Activated CD8-positive, alpha-beta T cell treated with anti-CD3 and anti-CD28 coated beads for 36 hours (primary cell): ENCODE measurements around the gene RFX3. TPM values are rescaled to one million over a fixed set of nuclear protein-coding genes. Genes with fewer than 3 reads are reported as not detected.

Experiments used
- ATAC-seq: fragments of 200-7000 bp; cut with Tn5 transposase; one replicate; pipeline ENCODE4 v1.10.0; 2021; ENCODE audit warnings: mild to moderate bottlenecking, moderate library complexity
- CTCF ChIA-PET: fragments of 350-600 bp; sonication (Branson Sonifier 250); formaldehyde crosslinking; loops from one replicate; lab custom pipeline; 2021; ENCODE audit warnings: antibody characterized with exemption; lab: Charles Lee
- POLR2A ChIA-PET: fragments of 350-600 bp; sonication (Branson Sonifier 250); formaldehyde crosslinking; loops from one replicate; lab custom pipeline; 2021; ENCODE audit warnings: antibody characterized with exemption; lab: Charles Lee
- DNase-seq: peaks from one replicate; pipeline ENCODE4 v3.0.0-alpha.2; 2020
- H3K27ac Mint-ChIP-seq: one replicate; pipeline ENCODE4 v1.8.0; 2021; ENCODE audit warnings: mild to moderate bottlenecking, mixed read lengths
- H3K27me3 Mint-ChIP-seq: one replicate; pipeline ENCODE4 v1.8.0; 2021; ENCODE audit warnings: mixed read lengths
- H3K36me3 Mint-ChIP-seq: one replicate; pipeline ENCODE4 v1.8.0; 2021; ENCODE audit warnings: low read depth, mixed read lengths
- H3K4me1 Mint-ChIP-seq: one replicate; pipeline ENCODE4 v1.8.0; 2021; ENCODE audit warnings: low read depth, mixed read lengths
- H3K4me3 Mint-ChIP-seq: one replicate; pipeline ENCODE4 v1.8.0; 2021; ENCODE audit warnings: mild to moderate bottlenecking, moderate library complexity, mixed read lengths
- H3K9me3 Mint-ChIP-seq: one replicate; pipeline ENCODE4 v1.8.0; 2021; ENCODE audit warnings: mixed read lengths
- intact Hi-C: fragments of 100-400 bp; cut with micrococcal nuclease; formaldehyde crosslinking; loops from one replicate; pipeline ENCODE4 v1.10.0; 2022
- total RNA-seq, 2 experiments: library from RNA; stranded (reverse); gene quantifications; one replicate each; pipeline ENCODE4 v1.2.3, GENCODE V29; 2021
- TF ChIP-seq, protein P1 (sequence below): fragments of 200-600 bp; IDR thresholded peaks from one replicate; pipeline ENCODE4 v1.8.0; 2022; ENCODE audit warnings: antibody characterized with exemption, mild to moderate bottlenecking

Gene RFX3
- 10 to 100 TPM; 10.3 to 12.3 TPM for total RNA-seq

DNA sequence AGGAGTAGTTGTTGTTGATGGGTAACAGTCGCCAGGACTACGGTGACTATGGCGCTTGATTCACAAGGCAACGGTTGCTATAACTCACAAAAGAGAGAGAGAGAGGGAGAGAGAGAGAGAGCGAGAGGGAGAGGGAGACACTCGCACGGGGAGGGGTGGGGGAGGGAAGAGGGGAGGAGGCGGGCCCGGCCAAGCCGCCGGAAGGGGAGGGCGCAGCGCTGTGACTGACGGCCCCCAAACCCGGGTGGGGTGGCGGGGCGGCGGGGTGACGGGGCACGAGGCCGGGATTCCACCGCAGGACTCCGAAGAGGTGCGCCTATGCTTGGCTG, at the start of gene RFX3:
RFX3 (minus strand) TSS at position 166 of the 329 bp plus-strand sequence. CDS start 130,413 bp downstream, outside the sequence.
- Mint-ChIP-seq H3K27ac (peak within 1 kb of the TSS; percentile 99), H3K4me3 (peak within 1 kb of the TSS; percentile 96), H3K27me3 (no peaks in the 10 kb centered on the region), H3K36me3 (peaks cover 20% of the 10 kb centered on the region), H3K9me3 (peaks cover 2% of the 10 kb centered on the region), H3K4me1 (peaks cover 40% of the 10 kb centered on the region)
- ATAC-seq (peak; percentile 62), DNase-seq (peak; percentile 92)
- intact Hi-C loops: loop anchor here (5.0 to 10.0 kb wide), 3 partner anchors 48 to 141 kb away; no protein-coding TSS in a partner anchor
- POLR2A ChIA-PET: interaction anchor here (0.9 to 2.6 kb wide), 5 partner anchors 9 to 682 kb away, joined by 3 to 20 read pairs (median 4); partner anchors contain the start of gene PUM3
- TF ChIP-seq, protein P1, sequence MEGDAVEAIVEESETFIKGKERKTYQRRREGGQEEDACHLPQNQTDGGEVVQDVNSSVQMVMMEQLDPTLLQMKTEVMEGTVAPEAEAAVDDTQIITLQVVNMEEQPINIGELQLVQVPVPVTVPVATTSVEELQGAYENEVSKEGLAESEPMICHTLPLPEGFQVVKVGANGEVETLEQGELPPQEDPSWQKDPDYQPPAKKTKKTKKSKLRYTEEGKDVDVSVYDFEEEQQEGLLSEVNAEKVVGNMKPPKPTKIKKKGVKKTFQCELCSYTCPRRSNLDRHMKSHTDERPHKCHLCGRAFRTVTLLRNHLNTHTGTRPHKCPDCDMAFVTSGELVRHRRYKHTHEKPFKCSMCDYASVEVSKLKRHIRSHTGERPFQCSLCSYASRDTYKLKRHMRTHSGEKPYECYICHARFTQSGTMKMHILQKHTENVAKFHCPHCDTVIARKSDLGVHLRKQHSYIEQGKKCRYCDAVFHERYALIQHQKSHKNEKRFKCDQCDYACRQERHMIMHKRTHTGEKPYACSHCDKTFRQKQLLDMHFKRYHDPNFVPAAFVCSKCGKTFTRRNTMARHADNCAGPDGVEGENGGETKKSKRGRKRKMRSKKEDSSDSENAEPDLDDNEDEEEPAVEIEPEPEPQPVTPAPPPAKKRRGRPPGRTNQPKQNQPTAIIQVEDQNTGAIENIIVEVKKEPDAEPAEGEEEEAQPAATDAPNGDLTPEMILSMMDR: no peak
- CTCF ChIA-PET: interaction anchor here (1.4 to 1.7 kb wide), 2 partner anchors 11 to 45 kb away, joined by 3 to 5 read pairs; no protein-coding TSS in a partner anchor

DNA sequence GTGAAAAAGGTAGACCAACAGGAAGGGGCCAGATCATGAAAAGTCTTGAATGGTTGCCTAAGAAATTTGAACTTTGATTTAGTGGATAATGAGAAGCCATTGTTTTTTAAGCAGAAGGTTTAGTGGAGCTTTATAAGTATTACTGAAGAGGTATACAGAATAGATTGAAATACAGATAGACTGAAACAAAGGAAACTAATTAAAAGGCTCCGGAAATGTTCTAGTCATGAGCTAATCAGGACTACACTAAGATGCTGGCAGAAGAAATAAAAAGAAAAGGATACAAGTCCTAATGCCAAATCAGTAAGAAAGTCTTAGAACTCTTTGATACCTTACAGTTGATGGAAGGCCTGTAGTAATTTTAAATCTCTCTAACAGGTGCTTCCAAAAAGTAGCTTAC, 45.7 kb upstream of the RFX3 start:
- CTCF ChIA-PET: no interaction called here
- intact Hi-C loops: no loop called here
- Mint-ChIP-seq H3K27me3 (no peaks in the 10 kb centered on the region), H3K4me3 (no peak overlapping the region), H3K36me3 (peaks cover 3% of the 10 kb centered on the region), H3K27ac (no peak overlapping the region), H3K9me3 (no peaks in the 10 kb centered on the region), H3K4me1 (no peaks in the 10 kb centered on the region)
- ATAC-seq: no peak
- POLR2A ChIA-PET: no interaction called here
- no peak for DNase-seq
- TF ChIP-seq, protein P1: no peak

DNA sequence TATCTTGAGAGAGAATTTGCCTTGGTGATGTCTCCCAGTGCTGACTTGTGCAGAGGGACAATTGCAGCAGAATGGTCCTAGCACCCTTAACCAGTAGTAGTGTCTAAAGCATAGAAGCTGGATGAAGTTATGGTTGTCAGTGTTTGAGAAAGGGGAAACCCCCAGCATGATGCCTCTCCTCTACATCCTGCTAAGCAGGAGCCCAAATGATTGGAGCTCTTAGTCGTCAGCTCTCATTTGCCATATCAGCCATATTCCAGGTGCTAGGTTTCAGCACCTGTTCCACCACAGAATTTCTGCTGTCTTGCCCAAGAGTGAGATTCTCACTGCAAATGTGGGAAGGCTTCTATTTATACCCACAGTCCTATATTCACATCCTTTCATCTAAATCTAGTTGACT, 43.7 kb upstream of the RFX3 start:
- DNase-seq: no peak
- Mint-ChIP-seq H3K9me3 (no peaks in the 10 kb centered on the region), H3K4me3 (no peak overlapping the region), H3K36me3 (no peaks in the 10 kb centered on the region), H3K27ac (no peak overlapping the region), H3K27me3 (no peaks in the 10 kb centered on the region), H3K4me1 (no peaks in the 10 kb centered on the region)
- CTCF ChIA-PET: interaction anchor here (0.7 kb wide), 1 partner anchor 12 kb away, joined by 3 read pairs; no protein-coding TSS in a partner anchor
- TF ChIP-seq, protein P1: no peak
- intact Hi-C loops: no loop called here
- POLR2A ChIA-PET: no interaction called here
- ATAC-seq: no peak

DNA sequence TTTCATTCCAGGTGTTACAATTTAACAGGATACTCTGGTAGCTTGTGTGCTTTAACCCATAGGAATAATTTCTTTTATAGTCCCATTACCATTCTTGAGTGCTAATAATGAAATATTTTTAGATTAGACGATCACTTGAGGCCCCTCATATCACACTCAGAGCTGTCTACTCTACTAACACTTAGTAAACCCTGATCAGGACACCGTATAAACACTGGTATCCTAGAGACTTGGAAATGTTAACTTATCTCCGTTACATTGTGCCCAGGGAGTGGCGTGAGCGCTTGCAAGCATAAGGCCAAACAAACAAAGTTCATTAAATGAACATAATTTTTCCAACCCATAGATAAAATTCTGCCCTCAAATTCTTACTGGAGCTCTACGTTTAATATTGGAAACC, 42.2 kb upstream of the RFX3 start:
- DNase-seq (no peak), ATAC-seq (no peak)
- ChIA-PET POLR2A (interaction anchor here (1.0 kb wide), 1 partner anchor 15 kb away, joined by 4 read pairs; no protein-coding TSS in a partner anchor), CTCF (no interaction called here)
- no peak overlapping the region for H3K27ac Mint-ChIP-seq
- no peaks in the 10 kb centered on the region for H3K4me1 Mint-ChIP-seq
- intact Hi-C loops: no loop called here
- no peaks in the 10 kb centered on the region for H3K9me3 Mint-ChIP-seq
- H3K36me3 Mint-ChIP-seq: no peaks in the 10 kb centered on the region
- H3K4me3 Mint-ChIP-seq: no peak overlapping the region
- H3K27me3 Mint-ChIP-seq: no peaks in the 10 kb centered on the region
- TF ChIP-seq, protein P1: no peak

DNA sequence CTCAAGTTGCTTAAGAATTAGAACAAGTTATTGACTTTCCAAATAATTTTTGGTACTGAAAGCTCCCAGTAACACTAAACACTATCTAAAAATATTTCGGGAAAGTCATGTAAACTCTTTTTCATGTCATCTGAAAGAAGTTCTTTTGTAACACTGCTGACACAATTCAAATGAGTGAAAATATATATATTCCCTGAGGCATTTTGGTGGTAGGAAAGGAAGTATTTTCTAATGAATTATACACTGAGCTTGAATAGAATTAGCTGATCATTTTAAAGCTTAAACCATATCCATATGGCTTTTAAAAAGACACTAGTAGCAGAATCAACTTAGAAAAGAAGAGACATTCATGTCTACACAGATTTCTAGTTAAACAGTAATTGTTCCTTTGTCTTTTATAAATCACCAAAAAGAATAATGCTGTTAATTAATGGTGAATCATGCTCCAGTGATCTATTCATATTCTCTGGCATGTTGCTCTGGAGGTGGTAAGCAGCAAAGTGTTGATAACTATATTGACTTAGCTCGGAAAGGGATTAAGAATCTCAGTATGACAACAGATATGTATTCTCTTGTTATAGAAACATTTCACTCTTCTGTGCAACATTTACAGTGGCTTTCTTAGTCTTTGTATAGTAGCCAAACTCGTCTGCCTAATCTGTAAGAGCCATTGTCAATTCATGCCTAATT, 27.4 kb upstream of the RFX3 start:
- POLR2A ChIA-PET: interaction anchor here (1.1 kb wide), 1 partner anchor 15 kb away, joined by 4 read pairs; no protein-coding TSS in a partner anchor
- H3K36me3 Mint-ChIP-seq: peaks cover 35% of the 10 kb centered on the region
- no peak overlapping the region for H3K27ac Mint-ChIP-seq
- intact Hi-C loops: no loop called here
- peaks cover 7% of the 10 kb centered on the region for H3K9me3 Mint-ChIP-seq
- no peak for DNase-seq
- CTCF ChIA-PET: no interaction called here
- ATAC-seq: no peak
- no peaks in the 10 kb centered on the region for H3K4me1 Mint-ChIP-seq
- TF ChIP-seq, protein P1: no peak
- no peak overlapping the region for H3K4me3 Mint-ChIP-seq
- no peaks in the 10 kb centered on the region for H3K27me3 Mint-ChIP-seq
